ENCODE data around the gene SEPTIN14. TPM values are rescaled to one million over a fixed set of nuclear protein-coding genes. Genes with fewer than 3 reads are reported as not detected.
A peak's percentile ranks its signal among the peaks of the same experiment; 100 is the strongest.

SEPTIN14 gene
- total RNA-seq, 1 donor from 2014 or later, result not detected

GRCh38 chr7:55887821-55888247, 25.3 kb upstream of the SEPTIN14 start:
- Histone ChIP-seq H2AFZ (ENCODE audit: low read depth, low read length) (peak overlapping the region; percentile 60), H4K20me1 (ENCODE audit: insufficient read depth, low read length) (no peaks in the 10 kb centered on the region), H3K4me1 (ENCODE audit: insufficient read depth, low read length) (no peaks in the 10 kb centered on the region), H3K9me3 (ENCODE audit: insufficient read depth, low read depth, low read length) (no peaks in the 10 kb centered on the region), H3K4me2 (ENCODE audit: low read length) (peak overlapping the region; percentile 82), H3K4me3 (ENCODE audit: insufficient read depth, low read depth, low read length) (peak overlapping the region; percentile 76), H3K79me2 (ENCODE audit: insufficient read depth, low read length) (peaks cover 3% of the 10 kb centered on the region), H3K27ac (ENCODE audit: low read depth, low read length) (peak overlapping the region; percentile 50), H3K27me3 (ENCODE audit: insufficient read depth, low read length) (no peaks in the 10 kb centered on the region), H3K9ac (ENCODE audit: low read length) (peak overlapping the region; percentile 80), H3K36me3 (ENCODE audit: insufficient read depth, low read length) (no peaks in the 10 kb centered on the region)
- peaks cover 10% of the 10 kb centered on the region for H3K27me3 Mint-ChIP-seq (ENCODE audit: low read depth, unreplicated experiment)
- TF ChIP-seq, protein P1, sequence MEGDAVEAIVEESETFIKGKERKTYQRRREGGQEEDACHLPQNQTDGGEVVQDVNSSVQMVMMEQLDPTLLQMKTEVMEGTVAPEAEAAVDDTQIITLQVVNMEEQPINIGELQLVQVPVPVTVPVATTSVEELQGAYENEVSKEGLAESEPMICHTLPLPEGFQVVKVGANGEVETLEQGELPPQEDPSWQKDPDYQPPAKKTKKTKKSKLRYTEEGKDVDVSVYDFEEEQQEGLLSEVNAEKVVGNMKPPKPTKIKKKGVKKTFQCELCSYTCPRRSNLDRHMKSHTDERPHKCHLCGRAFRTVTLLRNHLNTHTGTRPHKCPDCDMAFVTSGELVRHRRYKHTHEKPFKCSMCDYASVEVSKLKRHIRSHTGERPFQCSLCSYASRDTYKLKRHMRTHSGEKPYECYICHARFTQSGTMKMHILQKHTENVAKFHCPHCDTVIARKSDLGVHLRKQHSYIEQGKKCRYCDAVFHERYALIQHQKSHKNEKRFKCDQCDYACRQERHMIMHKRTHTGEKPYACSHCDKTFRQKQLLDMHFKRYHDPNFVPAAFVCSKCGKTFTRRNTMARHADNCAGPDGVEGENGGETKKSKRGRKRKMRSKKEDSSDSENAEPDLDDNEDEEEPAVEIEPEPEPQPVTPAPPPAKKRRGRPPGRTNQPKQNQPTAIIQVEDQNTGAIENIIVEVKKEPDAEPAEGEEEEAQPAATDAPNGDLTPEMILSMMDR (IDR thresholded peaks at IDR 0.05; ENCODE audit: insufficient read depth, low read depth, low read length), result no peak
- TF ChIP-seq EZH2 (IDR thresholded peaks at IDR 0.05; ENCODE audit: insufficient read depth, low read length), result no peak
- H3K36me3 Mint-ChIP-seq (ENCODE audit: low read depth, unreplicated experiment), result no peaks in the 10 kb centered on the region
- H3K27ac Mint-ChIP-seq (ENCODE audit: unreplicated experiment), result peak overlapping the region; percentile 48
- no peaks in the 10 kb centered on the region for H3K9me3 Mint-ChIP-seq (ENCODE audit: unreplicated experiment)
- H3K4me1 Mint-ChIP-seq (ENCODE audit: low read depth, unreplicated experiment), result no peaks in the 10 kb centered on the region
- DNase-seq (ENCODE audit: low read depth), result no peak
- no peak for FAIRE-seq
- H3K4me3 Mint-ChIP-seq (ENCODE audit: unreplicated experiment), result peak overlapping the region; percentile 88

DNA sequence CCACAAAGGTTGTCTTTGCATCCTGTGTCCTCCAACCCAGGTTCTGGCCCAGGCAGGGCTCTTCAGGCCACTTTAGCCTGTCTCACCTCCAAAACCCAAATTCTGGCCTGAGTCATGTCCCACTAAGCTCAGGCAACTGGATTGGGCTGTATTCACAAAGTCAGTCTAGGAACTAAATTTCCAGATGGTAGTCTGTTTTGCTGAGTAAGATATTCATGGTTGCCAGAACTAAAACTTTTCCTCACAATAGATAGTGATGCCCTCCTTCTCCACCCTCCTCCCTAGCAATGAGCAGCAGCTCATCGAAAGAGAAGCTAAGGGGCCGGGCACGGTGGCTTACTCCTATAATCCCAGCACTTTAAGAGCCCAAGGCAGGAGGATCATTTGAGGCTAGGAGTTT, 21.8 kb upstream of the SEPTIN14 start:
- no peaks in the 10 kb centered on the region for H3K4me1 ChIP-seq (ENCODE audit: insufficient read depth, low read length)
- FAIRE-seq (no peak), DNase-seq (ENCODE audit: low read depth) (no peak)
- no peak overlapping the region for H3K4me3 Mint-ChIP-seq (ENCODE audit: unreplicated experiment)
- no peak overlapping the region for H3K27ac ChIP-seq (ENCODE audit: low read depth, low read length)
- TF ChIP-seq EZH2 (IDR thresholded peaks at IDR 0.05; ENCODE audit: insufficient read depth, low read length), result no peak
- TF ChIP-seq, protein P1 (IDR thresholded peaks at IDR 0.05; ENCODE audit: insufficient read depth, low read depth, low read length), result no peak
- peaks cover 12% of the 10 kb centered on the region for H3K27me3 Mint-ChIP-seq (ENCODE audit: low read depth, unreplicated experiment)
- no peaks in the 10 kb centered on the region for H3K9me3 ChIP-seq (ENCODE audit: insufficient read depth, low read depth, low read length)
- H3K79me2 ChIP-seq (ENCODE audit: insufficient read depth, low read length), result no peaks in the 10 kb centered on the region
- no peak overlapping the region for H3K4me3 ChIP-seq (ENCODE audit: insufficient read depth, low read depth, low read length)
- no peaks in the 10 kb centered on the region for H3K36me3 Mint-ChIP-seq (ENCODE audit: low read depth, unreplicated experiment)
- H3K36me3 ChIP-seq (ENCODE audit: insufficient read depth, low read length), result no peaks in the 10 kb centered on the region
- no peaks in the 10 kb centered on the region for H4K20me1 ChIP-seq (ENCODE audit: insufficient read depth, low read length)
- no peaks in the 10 kb centered on the region for H3K9me3 Mint-ChIP-seq (ENCODE audit: unreplicated experiment)
- no peak overlapping the region for H2AFZ ChIP-seq (ENCODE audit: low read depth, low read length)
- H3K4me2 ChIP-seq (ENCODE audit: low read length), result no peak overlapping the region
- no peaks in the 10 kb centered on the region for H3K27me3 ChIP-seq (ENCODE audit: insufficient read depth, low read length)
- no peak overlapping the region for H3K9ac ChIP-seq (ENCODE audit: low read length)
- no peaks in the 10 kb centered on the region for H3K4me1 Mint-ChIP-seq (ENCODE audit: low read depth, unreplicated experiment)
- no peak overlapping the region for H3K27ac Mint-ChIP-seq (ENCODE audit: unreplicated experiment)

- peaks cover 1% of the 10 kb centered on the region for H3K4me1 Mint-ChIP-seq (ENCODE audit: low read depth, unreplicated experiment)
- FAIRE-seq (no peak), DNase-seq (ENCODE audit: low read depth) (no peak)
- peaks cover 11% of the 10 kb centered on the region for H3K27me3 Mint-ChIP-seq (ENCODE audit: low read depth, unreplicated experiment)
- Histone ChIP-seq H3K9ac (ENCODE audit: low read length) (no peak overlapping the region), H4K20me1 (ENCODE audit: insufficient read depth, low read length) (no peaks in the 10 kb centered on the region), H3K9me3 (ENCODE audit: insufficient read depth, low read depth, low read length) (peaks cover 3% of the 10 kb centered on the region), H3K4me3 (ENCODE audit: insufficient read depth, low read depth, low read length) (no peak overlapping the region), H3K4me2 (ENCODE audit: low read length) (no peak overlapping the region), H2AFZ (ENCODE audit: low read depth, low read length) (no peak overlapping the region), H3K79me2 (ENCODE audit: insufficient read depth, low read length) (no peaks in the 10 kb centered on the region), H3K36me3 (ENCODE audit: insufficient read depth, low read length) (no peaks in the 10 kb centered on the region), H3K27ac (ENCODE audit: low read depth, low read length) (no peak overlapping the region), H3K27me3 (ENCODE audit: insufficient read depth, low read length) (no peaks in the 10 kb centered on the region), H3K4me1 (ENCODE audit: insufficient read depth, low read length) (no peaks in the 10 kb centered on the region)
- no peaks in the 10 kb centered on the region for H3K9me3 Mint-ChIP-seq (ENCODE audit: unreplicated experiment)
- no peak overlapping the region for H3K27ac Mint-ChIP-seq (ENCODE audit: unreplicated experiment)
- no peaks in the 10 kb centered on the region for H3K36me3 Mint-ChIP-seq (ENCODE audit: low read depth, unreplicated experiment)
- H3K4me3 Mint-ChIP-seq (ENCODE audit: unreplicated experiment), result no peak overlapping the region
- no peak for TF ChIP-seq EZH2 (IDR thresholded peaks at IDR 0.05; ENCODE audit: insufficient read depth, low read length)
- TF ChIP-seq, protein P1 (IDR thresholded peaks at IDR 0.05; ENCODE audit: insufficient read depth, low read depth, low read length), result no peak
These were observed 16.1 kb upstream of the SEPTIN14 start for GRCh38 chr7:55878691-55879090.

All from astrocyte (in vitro differentiated cells and primary cell).